HG02938 (cell line): ENCODE data around the gene CRTC1.

Experiments used
- ATAC-seq: cut with Tn5 transposase; IDR thresholded peaks from one replicate; pipeline ENCODE4 v1.9.1; 2021; ENCODE audit warnings: mild to moderate bottlenecking, moderate library complexity; ENCODE audit not compliant: unreplicated experiment

Gene CRTC1

DNA sequence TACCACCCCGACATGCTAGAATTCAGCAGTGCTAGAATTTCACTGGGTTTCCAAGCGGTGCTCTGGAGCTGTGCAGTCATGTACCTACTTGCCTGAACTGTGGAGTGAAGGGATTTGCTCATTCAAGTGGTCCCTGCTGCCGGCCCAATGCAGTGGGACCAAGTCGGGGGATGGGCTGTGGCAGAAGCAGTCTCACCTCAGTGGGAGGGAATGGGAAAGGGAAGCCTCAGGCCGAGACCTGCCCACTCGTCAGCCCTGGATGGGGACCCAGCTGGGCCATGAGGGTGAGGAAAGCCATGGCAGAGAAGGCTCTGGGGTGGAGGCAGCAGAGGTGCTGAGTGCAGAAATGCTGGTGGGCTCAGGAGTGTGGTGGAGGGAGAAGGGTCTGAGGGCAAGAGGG, 31.7 kb upstream of the CRTC1 start:
- ATAC-seq: no peak

- ATAC-seq: no peak
Observed at GRCh38 chr19:18653853-18654252, 29.6 kb upstream of the CRTC1 start.

GRCh38 chr19:18654469-18654868, 29.0 kb upstream of the CRTC1 start:
- no peak for ATAC-seq

DNA sequence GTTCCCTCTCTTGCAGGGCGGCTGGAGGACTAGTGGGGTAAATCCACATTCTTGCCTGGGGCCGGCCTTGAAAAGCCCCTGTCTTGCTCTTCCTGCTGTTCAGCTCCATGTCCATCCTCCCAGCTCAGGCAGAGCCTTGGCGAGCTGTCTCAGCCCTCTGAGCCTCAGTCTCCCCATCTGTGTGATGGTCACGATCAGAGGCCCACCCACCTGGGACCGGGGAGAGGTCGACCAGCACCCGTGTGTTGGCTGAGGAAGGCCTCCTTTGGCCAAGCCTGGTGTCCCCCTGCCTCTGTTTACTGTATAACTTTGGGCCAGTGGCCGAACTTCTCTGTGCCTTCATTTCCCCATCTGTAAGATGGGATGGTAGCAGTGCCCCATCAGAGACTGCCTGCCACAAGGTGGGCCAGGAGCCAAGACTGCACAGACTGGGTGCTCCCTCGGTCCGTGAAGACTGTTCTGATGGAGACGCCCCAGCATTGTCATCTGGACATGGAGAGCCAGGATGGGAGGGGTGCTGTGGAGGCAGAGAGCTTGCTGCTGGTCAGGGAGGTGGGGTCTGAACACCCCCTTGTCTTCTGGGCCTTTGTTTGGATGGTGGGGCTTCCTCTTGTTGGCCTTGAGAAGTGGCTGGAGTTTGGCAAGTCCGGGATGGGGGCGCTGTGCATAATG, 28.2 kb upstream of the CRTC1 start:
- no peak for ATAC-seq

GRCh38 chr19:18656337-18657086, 27.0 kb upstream of the CRTC1 start:
- ATAC-seq: no peak

DNA sequence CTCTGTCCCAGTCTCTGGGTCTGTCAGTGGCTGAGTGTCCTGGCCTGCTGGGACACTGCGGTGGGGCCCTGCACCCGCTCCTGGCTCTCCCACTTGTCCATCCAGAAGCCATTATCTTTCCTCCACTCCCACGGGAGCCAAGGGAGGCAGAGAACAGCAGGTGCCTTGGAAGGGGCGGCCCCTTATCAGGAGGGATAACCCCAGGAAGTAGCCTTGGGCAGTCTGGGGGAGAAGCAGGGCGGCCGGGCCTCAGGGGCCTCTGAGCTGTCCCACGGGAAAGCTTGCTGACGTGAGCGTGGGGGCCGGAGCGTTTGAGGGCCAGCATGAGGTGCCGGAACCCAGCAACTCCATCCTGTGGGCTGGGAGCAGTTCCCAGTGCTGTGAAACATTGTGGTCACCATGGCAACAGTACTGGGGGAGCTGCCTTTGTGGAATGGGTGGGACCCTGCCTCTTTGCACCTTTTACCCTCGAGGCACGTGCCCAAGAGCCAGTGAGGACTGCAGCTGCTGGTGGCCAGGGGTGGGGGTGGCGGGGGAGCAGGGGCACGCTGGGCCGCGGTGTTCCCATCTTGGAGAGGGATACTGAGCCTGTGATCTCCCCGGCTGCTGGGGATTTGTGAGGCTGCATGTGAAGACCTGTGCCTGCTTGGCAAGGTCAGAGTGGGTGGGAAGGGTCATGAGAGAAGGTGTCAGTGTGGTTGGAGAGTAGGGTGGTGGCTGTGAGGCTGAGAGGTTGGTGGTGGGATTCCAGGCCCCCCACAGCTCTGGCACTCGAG, 25.7 kb upstream of the CRTC1 start:
- no peak for ATAC-seq

DNA sequence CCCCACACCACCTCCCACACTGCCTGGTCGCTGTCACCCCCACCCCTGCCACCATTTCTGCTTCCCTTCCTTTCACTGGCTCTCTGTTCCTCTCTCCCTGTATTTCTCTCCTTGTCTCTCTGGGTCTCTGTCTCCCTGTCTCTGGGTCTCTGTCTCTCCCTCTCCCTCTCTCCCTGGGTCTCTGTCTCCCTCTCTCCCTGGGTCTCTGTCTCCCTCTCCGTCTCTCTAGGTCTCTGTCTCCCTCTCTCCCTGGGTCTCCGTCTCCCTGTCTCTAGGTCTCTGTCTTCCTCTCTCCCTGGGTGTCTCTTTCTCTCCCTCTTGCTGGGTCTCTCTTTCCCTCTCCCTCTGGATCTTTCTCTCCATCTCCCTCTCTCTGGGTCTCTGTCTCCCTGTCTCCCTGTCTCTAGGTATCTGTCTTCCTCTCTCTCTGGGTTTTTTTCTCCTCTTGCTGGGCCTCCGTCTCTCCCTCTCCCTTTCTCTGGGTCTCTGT, 25.1 kb upstream of the CRTC1 start:
- ATAC-seq: no peak

- no peak for ATAC-seq
Observed at GRCh38 chr19:18659281-18660050, 24.0 kb upstream of the CRTC1 start.

GRCh38 chr19:18660051-18660910, 23.2 kb upstream of the CRTC1 start:
- ATAC-seq: no peak

DNA sequence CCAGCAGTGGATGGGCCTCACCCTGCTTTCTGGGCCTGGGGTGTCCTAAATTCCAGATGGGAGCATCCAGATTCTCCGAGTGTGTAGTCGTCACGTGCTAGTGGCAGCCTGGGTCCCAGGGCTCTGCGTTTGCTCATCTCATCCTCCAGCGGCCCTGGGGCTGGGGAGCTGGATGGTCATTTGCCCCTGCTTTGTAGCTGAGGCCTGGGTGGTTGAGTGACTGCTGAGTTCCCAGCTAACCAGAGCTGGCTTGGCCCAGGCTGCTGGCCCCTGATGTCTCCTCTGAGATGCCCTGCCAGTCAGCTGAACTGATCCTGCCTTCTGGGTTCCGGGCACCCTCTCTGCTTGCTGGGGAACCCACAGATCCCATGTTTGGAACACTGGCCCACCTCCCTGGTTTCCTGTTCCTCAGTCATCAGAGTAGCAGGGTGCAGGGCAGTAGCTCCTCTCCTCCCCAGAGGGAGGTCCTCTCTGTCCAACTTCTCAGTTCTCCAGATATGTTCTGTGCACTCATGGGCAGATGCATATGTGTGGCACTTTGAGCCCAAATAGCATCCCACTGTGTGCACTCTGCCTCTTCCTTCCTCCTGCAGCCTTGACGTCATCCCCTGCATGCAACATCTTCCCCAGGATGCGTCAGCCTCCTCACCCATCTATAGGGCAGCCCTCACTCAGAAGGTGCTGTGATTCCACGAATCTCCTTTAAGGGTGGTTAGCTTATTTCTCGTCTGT, 22.4 kb upstream of the CRTC1 start:
- no peak for ATAC-seq

DNA sequence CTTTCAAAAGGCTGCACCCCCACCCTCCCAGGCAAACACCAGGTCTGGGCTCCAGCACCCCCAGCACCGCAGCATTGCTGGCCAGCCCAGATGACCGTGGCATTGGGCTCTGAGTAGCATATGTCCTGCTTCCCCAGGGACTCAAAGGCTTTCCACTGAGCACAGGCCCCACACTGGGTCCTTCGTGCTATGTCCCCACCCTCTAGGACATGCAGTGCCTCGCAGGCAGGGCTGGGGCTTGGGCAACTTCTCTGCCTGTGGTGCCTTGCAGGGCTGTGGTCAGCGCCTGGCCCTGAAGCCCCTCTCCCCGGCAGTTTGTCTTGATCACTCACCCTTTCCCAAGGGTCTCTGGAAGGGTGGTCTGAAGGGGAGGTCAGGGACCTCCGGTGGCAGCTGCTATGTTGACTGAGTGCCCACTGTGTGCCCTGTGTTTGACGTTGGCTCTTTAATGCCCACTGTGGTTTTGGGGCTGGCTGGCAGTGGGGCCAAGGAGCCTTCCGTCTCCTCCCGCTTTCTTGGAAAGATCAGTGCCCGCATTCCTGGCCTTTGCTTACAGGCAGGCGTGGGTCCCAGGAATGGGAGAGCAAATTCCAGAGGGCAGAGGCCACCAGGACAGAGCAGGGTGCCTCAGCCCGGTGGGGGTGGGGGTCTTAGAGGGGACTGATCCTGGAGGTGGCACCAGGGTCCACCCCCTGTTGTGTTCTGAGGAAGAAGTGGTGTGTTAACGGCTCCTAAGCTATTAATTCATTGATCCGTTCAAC, 20.3 kb upstream of the CRTC1 start:
- no peak for ATAC-seq

GRCh38 chr19:18663940-18664530, 19.4 kb upstream of the CRTC1 start:
- ATAC-seq: no peak

DNA sequence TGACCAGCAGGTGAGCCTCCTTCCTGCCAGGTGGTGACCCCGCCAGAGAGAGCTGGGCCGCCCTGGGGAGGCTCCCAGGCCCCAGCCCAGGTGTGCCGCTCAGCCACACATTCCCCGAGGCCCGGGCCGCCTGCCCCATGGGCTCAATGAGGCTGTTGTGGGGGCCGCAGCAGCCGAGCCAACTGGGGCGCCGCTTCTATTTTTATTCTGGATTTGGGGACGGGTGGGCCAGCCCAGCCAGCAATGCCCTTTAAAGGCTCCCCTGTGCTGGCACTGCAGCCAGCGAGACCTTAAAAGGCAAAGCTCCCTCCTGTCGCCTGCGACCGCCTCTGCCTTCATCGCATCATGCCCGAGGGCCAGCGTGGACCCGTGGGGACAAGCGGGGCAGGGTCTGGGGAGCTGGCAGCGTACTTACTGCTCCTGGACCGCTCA, 17.7 kb upstream of the CRTC1 start:
- no peak for ATAC-seq

- ATAC-seq: no peak
Observed at GRCh38 chr19:18666317-18666716, 17.2 kb upstream of the CRTC1 start.

DNA sequence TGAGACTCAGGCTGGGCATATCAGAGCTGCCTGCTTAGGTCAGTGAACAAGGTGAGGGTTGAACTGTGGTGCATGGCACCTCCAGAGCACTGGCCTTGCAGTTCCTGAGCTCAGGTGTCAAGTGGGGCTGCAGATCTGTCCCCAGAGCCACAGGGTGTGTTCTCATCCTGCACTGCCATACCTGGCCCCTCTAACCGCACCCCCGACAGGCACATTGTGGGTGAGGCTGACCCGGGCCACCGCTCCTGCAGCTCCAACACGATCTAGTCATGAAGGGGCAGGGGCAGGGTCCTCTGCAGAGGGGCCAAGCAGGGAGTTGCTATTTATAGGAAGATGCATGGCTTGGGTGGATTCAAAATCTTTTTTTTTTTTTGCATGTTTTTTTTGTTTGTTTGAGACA, 16.7 kb upstream of the CRTC1 start:
- no peak for ATAC-seq

DNA sequence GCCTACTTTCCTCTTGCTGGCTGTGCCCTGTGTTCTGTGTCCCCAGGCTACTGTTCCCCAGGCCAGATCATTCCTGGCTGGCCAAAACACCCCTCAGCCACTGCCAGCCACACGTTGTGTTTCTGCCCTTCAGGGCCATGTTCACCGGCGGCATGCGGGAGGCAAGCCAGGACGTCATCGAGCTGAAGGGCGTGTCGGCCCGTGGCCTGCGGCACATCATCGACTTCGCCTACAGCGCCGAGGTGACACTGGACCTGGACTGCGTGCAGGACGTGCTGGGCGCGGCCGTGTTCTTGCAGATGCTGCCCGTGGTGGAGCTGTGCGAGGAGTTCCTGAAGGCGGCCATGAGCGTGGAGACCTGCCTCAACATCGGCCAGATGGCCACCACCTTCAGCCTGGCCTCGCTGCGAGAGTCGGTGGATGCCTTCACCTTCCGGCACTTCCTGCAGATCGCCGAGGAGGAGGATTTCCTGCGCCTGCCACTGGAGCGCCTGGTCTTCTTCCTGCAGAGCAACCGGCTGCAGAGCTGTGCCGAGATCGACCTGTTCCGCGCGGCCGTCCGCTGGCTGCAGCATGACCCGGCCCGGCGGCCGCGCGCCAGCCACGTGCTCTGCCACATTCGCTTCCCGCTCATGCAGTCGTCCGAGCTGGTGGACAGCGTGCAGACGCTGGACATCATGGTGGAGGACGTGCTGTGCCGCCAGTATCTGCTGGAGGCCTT, 15.8 kb upstream of the CRTC1 start:
- ATAC-seq: no peak

DNA sequence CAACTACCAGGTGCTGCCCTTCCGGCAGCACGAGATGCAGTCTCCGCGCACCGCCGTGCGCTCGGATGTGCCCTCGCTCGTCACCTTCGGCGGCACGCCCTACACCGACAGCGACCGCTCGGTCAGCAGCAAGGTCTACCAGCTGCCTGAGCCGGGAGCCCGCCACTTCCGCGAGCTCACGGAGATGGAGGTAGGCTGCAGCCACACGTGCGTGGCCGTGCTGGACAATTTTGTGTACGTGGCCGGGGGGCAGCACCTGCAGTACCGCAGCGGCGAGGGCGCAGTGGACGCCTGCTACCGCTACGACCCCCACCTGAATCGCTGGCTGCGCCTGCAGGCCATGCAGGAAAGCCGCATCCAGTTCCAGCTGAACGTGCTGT, 15.2 kb upstream of the CRTC1 start:
- no peak for ATAC-seq
